ENCODE data around the gene FBXO8. TPM values are rescaled to one million over a fixed set of nuclear protein-coding genes. Genes with fewer than 3 reads are reported as not detected.

Gene FBXO8
- total RNA-seq, 2 experiments from 2014 or later, result 12.6 to 12.7 TPM

- BruUV-seq (replicated peaks), result no TSS peak
- CTCF ChIA-PET (ENCODE audit: unreplicated experiment), result no interaction called here
- POLR2A ChIA-PET, result interaction anchor here (1.2 kb wide), 1 partner anchor 12 kb away, joined by 3 read pairs; no protein-coding TSS in a partner anchor
These were observed 71.8 kb downstream of the FBXO8 start for GRCh38 chr4:174211622-174212044.

GRCh38 chr4:174210952-174211490 is 72.4 kb downstream of the FBXO8 start:
- H2AFZ ChIP-seq (ENCODE audit: low read length), result no peak overlapping the region
- intact Hi-C loops (cut with micrococcal nuclease; ENCODE audit: unreplicated experiment), result no loop called here

More at GRCh38 chr4:174211622-174212044, 71.8 kb downstream of the FBXO8 start:
- no peak overlapping the region for H3K4me2 ChIP-seq (ENCODE audit: low read length)
- no peaks in the 10 kb centered on the region for H3K9me2 ChIP-seq (ENCODE audit: insufficient read depth, low read length)
- DNase-seq (ENCODE audit: low spot score), result no peak
- no peaks in the 10 kb centered on the region for H4K20me1 ChIP-seq (ENCODE audit: insufficient read depth, low read length)
- no peak overlapping the region for H3K27ac ChIP-seq (ENCODE audit: low read depth, low read length, poor library complexity, severe bottlenecking)
- no peaks in the 10 kb centered on the region for H3K36me3 ChIP-seq (ENCODE audit: insufficient read depth, low read length)
- no peaks in the 10 kb centered on the region for H3K9me3 ChIP-seq (ENCODE audit: low read length)
- no peak overlapping the region for H2AFZ ChIP-seq (ENCODE audit: low read length)
- H3K4me1 ChIP-seq (ENCODE audit: insufficient read depth, low read length, poor library complexity, severe bottlenecking), result no peaks in the 10 kb centered on the region
- TF ChIP-seq CTCF (conservative IDR thresholded peaks at IDR 0.05; ENCODE audit: low read length) (no peak), EZH2phosphoT487 (IDR thresholded peaks at IDR 0.05; ENCODE audit: borderline replicate concordance, low read depth, low read length) (no peak)
- H3K4me3 ChIP-seq (ENCODE audit: low read depth, low read length, poor library complexity, severe bottlenecking), result no peak overlapping the region
- intact Hi-C loops (cut with micrococcal nuclease; ENCODE audit: unreplicated experiment), result no loop called here
- no peaks in the 10 kb centered on the region for H3K79me2 ChIP-seq (ENCODE audit: insufficient read depth, low read depth, low read length)

More at GRCh38 chr4:174210952-174211490, 72.4 kb downstream of the FBXO8 start:
- no peaks in the 10 kb centered on the region for H4K20me1 ChIP-seq (ENCODE audit: insufficient read depth, low read length)
- ChIA-PET POLR2A (interaction anchor here (0.6 kb wide), 1 partner anchor 305 kb away, joined by 3 read pairs; no protein-coding TSS in a partner anchor), CTCF (ENCODE audit: unreplicated experiment) (no interaction called here)
- no peaks in the 10 kb centered on the region for H3K9me3 ChIP-seq (ENCODE audit: low read length)
- no peaks in the 10 kb centered on the region for H3K79me2 ChIP-seq (ENCODE audit: insufficient read depth, low read depth, low read length)
- no peaks in the 10 kb centered on the region for H3K9me2 ChIP-seq (ENCODE audit: insufficient read depth, low read length)
- no peak overlapping the region for H3K4me3 ChIP-seq (ENCODE audit: low read depth, low read length, poor library complexity, severe bottlenecking)
- no peaks in the 10 kb centered on the region for H3K4me1 ChIP-seq (ENCODE audit: insufficient read depth, low read length, poor library complexity, severe bottlenecking)
- H3K36me3 ChIP-seq (ENCODE audit: insufficient read depth, low read length), result no peaks in the 10 kb centered on the region
- BruUV-seq (replicated peaks), result no TSS peak
- H3K4me2 ChIP-seq (ENCODE audit: low read length), result no peak overlapping the region
- no peak overlapping the region for H3K27ac ChIP-seq (ENCODE audit: low read depth, low read length, poor library complexity, severe bottlenecking)
- no peak for TF ChIP-seq EZH2phosphoT487 (IDR thresholded peaks at IDR 0.05; ENCODE audit: borderline replicate concordance, low read depth, low read length)
- TF ChIP-seq CTCF (conservative IDR thresholded peaks at IDR 0.05; ENCODE audit: low read length), result no peak
- DNase-seq (ENCODE audit: low spot score), result no peak

Data from OCI-LY7 (cell line).